Mucosa of rectum (tissue), 2 donors: Measurements from ENCODE around the gene CREBRF.

Experiments used
- H3K27ac ChIP-seq, 2 donors: one replicate each; pipeline ENCODE4 v1.7.0; 2013; ENCODE audit warnings: inconsistent platforms in 2 of 2, low read depth in 2 of 2, low read length in 2 of 2
- H3K27me3 ChIP-seq, 2 donors: one replicate each; pipeline ENCODE4 v1.7.0; 2013; ENCODE audit warnings: low read length in 2 of 2; ENCODE audit not compliant: control insufficient read depth in 2 of 2, insufficient read depth in 2 of 2
- H3K36me3 ChIP-seq, 2 donors: one replicate each; pipeline ENCODE4 v1.7.0; 2013; ENCODE audit warnings: low read length in 2 of 2; ENCODE audit not compliant: control insufficient read depth in 2 of 2, insufficient read depth in 2 of 2
- H3K4me1 ChIP-seq, 2 donors: one replicate each; pipeline ENCODE4 v1.7.0; 2013; ENCODE audit warnings: low read length in 2 of 2, mild to moderate bottlenecking in 1 of 2; ENCODE audit not compliant: control insufficient read depth in 2 of 2, insufficient read depth in 2 of 2
- H3K4me3 ChIP-seq, 2 donors: one replicate each; pipeline ENCODE4 v1.7.0; 2013; ENCODE audit warnings: low read length in 2 of 2
- H3K9ac ChIP-seq, 2 donors: one replicate each; pipeline ENCODE4 v1.7.0; 2013; ENCODE audit warnings: low read length in 2 of 2, low read depth in 1 of 2, mild to moderate bottlenecking in 1 of 2
- H3K9me3 ChIP-seq, 2 donors: one replicate each; pipeline ENCODE4 v1.7.0; 2013; ENCODE audit warnings: low read length in 2 of 2; ENCODE audit not compliant: control insufficient read depth in 2 of 2
- donor health status: healthy.
- donor health status: Normal muscosa, but diverticular disease.

CREBRF gene, protein sequence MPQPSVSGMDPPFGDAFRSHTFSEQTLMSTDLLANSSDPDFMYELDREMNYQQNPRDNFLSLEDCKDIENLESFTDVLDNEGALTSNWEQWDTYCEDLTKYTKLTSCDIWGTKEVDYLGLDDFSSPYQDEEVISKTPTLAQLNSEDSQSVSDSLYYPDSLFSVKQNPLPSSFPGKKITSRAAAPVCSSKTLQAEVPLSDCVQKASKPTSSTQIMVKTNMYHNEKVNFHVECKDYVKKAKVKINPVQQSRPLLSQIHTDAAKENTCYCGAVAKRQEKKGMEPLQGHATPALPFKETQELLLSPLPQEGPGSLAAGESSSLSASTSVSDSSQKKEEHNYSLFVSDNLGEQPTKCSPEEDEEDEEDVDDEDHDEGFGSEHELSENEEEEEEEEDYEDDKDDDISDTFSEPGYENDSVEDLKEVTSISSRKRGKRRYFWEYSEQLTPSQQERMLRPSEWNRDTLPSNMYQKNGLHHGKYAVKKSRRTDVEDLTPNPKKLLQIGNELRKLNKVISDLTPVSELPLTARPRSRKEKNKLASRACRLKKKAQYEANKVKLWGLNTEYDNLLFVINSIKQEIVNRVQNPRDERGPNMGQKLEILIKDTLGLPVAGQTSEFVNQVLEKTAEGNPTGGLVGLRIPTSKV

DNA sequence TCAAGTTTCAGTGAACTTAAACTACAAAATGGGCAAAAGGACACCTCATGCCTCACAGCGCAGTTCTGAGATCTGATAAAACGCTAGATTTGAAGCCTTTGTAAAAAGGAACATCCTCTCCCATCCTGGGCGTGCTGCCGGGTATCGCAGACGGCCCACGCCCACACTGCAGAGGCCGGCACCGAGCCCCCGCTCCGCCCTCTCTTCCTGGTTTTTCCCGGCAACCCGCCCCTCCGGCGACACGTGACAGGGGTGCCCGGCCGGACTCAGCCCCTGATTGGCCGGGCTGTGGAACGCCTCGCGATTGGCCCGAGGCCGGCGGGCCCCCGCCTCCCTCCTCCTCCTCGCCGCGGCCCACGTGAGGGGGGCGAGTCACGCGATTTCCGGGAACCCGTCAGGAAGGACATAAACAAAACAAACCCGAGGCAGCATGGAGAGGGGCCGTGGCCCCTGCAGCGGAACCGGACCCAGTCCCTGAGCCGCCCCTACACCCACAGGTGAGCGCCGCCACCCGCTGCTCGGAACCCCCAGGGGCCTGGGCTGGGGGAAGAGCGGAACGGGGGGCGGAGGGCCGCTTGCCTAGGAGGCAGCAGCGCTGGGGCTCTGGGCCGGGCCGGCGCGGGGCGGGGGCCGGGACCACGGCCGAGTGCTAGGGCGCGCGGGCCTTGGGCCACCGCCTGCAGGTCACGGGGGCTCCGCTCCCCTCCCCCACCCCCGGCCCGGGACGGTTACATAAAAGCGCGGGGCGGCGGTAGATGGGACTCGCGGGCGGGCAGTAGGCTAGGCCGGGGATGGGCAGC lies at the start of gene CREBRF:
TSS of gene CREBRF (plus strand) at position 370 of the 800 bp plus-strand sequence. CDS start 24,424 bp downstream, outside the sequence.
- Histone ChIP-seq H3K9me3 (no peaks in the 10 kb centered on the region), H3K4me3 (peak within 1 kb of the TSS; percentile 93 to 99), H3K9ac (peak within 1 kb of the TSS; percentile 78 to 93), H3K27ac (peak within 1 kb of the TSS; percentile 97 to 98), H3K36me3 (no peaks in the 10 kb centered on the region), H3K4me1 (peaks cover 5 to 15% of the 10 kb centered on the region in 2 donors), H3K27me3 (no peaks in the 10 kb centered on the region)

GRCh38 chr5:173010021-173010420 lies 46.1 kb upstream of the CREBRF start:
- no peaks in the 10 kb centered on the region for H3K36me3 ChIP-seq
- H3K9ac ChIP-seq = no peak overlapping the region
- no peak overlapping the region for H3K27ac ChIP-seq
- H3K27me3 ChIP-seq = no peaks in the 10 kb centered on the region
- H3K4me3 ChIP-seq = no peak overlapping the region
- H3K4me1 ChIP-seq = peaks cover 6 to 8% of the 10 kb centered on the region in 2 donors
- H3K9me3 ChIP-seq = no peaks in the 10 kb centered on the region

GRCh38 chr5:173010547-173011464 lies 45.3 kb upstream of the CREBRF start:
- Histone ChIP-seq H3K27ac (no peak overlapping the region), H3K27me3 (no peaks in the 10 kb centered on the region), H3K4me3 (no peak overlapping the region), H3K9me3 (no peaks in the 10 kb centered on the region), H3K4me1 (peaks cover 6 to 8% of the 10 kb centered on the region in 2 donors), H3K36me3 (no peaks in the 10 kb centered on the region), H3K9ac (no peak overlapping the region)

- peaks cover 6 to 7% of the 10 kb centered on the region in 2 donors for H3K4me1 ChIP-seq
- no peak overlapping the region for H3K27ac ChIP-seq
- no peaks in the 10 kb centered on the region for H3K27me3 ChIP-seq
- no peak overlapping the region for H3K9ac ChIP-seq
- no peaks in the 10 kb centered on the region for H3K36me3 ChIP-seq
- H3K9me3 ChIP-seq = no peaks in the 10 kb centered on the region
- H3K4me3 ChIP-seq = no peak overlapping the region
Observed at GRCh38 chr5:173011566-173011965, 44.6 kb upstream of the CREBRF start.

- Histone ChIP-seq H3K9ac (no peak overlapping the region), H3K36me3 (no peaks in the 10 kb centered on the region), H3K27ac (no peak overlapping the region), H3K27me3 (no peaks in the 10 kb centered on the region), H3K4me3 (no peak overlapping the region), H3K9me3 (no peaks in the 10 kb centered on the region), H3K4me1 (peaks cover 0 to 3% of the 10 kb centered on the region in 2 donors)
Observed at GRCh38 chr5:173012882-173013281, 43.3 kb upstream of the CREBRF start.

- Histone ChIP-seq H3K27ac (no peak overlapping the region), H3K36me3 (no peaks in the 10 kb centered on the region), H3K4me3 (no peak overlapping the region), H3K9me3 (no peaks in the 10 kb centered on the region), H3K4me1 (peaks cover 0 to 3% of the 10 kb centered on the region in 2 donors), H3K9ac (no peak overlapping the region), H3K27me3 (no peaks in the 10 kb centered on the region)
Observed at GRCh38 chr5:173014671-173015070, 41.5 kb upstream of the CREBRF start.

DNA sequence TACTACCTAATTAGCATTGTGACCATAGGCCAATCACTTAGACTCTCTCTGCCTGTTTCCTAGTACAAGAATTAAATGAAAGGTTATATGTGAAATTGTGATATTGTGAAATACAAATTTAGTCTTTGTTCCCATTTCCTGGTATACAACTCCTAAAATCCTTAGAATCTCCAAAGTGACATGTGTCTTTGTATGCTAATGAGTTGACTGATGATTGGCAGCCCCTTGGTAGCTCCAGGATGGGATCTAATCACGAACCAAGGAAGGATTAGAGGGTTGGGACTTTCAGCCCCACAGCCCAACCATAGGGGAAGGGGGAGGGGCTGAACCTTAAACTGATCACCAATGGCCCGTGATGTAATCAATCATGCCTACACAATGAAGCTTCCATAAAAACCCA lies 41.0 kb upstream of the CREBRF start:
- H3K9me3 ChIP-seq = no peaks in the 10 kb centered on the region
- H3K36me3 ChIP-seq = peaks cover 2 to 3% of the 10 kb centered on the region in 2 donors
- H3K27me3 ChIP-seq = no peaks in the 10 kb centered on the region
- peaks cover 0 to 3% of the 10 kb centered on the region in 2 donors for H3K4me1 ChIP-seq
- H3K9ac ChIP-seq = no peak overlapping the region
- no peak overlapping the region for H3K4me3 ChIP-seq
- H3K27ac ChIP-seq = no peak overlapping the region

DNA sequence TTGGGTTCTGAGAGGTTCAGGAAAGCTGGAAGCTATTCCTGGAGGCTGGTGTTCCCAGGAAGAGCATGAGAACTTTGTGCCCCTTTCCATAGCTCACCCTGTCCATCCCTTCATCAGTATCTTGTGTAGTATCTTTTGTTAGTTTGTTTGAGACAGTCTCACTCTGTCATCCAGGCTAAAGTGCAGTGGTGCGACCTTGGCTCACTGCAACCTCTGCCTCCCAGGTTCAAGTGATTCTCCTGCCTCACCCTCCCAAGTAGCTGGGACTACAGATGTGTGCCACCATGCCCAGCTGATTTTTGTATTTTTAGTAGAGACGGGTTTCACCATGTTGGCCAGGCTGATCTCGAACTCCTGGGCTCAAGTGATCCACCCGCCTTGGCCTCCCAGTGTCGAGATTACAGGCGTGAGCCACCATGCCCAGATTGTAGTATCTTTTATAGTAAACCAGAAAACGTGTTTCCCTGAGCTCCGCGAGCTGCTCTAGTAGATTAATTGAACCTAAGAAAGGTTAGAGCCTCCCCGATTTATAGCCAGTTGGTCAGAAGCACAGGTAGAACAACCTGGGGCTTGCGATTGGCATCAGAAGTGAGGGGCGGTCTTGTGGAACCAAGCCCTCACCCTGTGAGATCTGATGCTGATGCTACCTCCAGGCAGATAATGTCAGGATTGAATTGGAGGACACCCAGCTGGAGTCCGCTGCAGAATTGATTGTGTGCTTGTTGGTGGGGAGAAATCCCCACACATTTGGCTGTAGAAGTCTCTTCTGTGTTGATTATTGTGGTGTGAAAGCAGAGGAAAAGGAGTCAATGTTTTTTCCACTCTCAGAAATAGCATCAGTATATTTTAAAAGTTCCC lies 40.3 kb upstream of the CREBRF start:
- H3K4me1 ChIP-seq = no peaks in the 10 kb centered on the region
- H3K27me3 ChIP-seq = no peaks in the 10 kb centered on the region
- H3K36me3 ChIP-seq = peaks cover 8% of the 10 kb centered on the region in 2 donors
- H3K4me3 ChIP-seq = no peak overlapping the region
- no peak overlapping the region for H3K9ac ChIP-seq
- H3K27ac ChIP-seq = peak overlapping the region; percentile 54 to 56
- H3K9me3 ChIP-seq = no peaks in the 10 kb centered on the region

DNA sequence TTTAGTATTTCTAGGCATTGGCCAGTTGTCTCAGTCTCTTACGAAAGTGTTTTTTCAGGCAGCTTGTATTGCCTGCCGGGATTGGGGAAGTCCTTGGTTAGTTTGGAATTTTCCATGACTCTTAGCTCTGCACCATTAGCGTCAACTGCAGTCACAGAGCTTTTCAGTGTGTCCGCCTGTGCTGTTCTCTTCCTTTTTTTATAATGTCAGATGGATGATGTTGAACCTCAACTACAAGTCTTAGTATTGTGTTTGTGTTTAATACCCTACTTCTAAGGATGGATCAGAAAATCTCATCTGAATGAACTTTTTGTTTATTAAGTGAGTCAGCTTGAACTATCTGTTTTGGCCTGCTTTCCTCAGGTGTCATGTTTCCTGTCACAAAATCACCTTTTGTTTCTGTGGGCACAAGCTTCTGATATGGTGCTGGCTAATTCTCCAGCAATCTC lies 39.5 kb upstream of the CREBRF start:
- Histone ChIP-seq H3K36me3 (peaks cover 8 to 13% of the 10 kb centered on the region in 2 donors), H3K4me3 (no peak overlapping the region), H3K9ac (no peak overlapping the region), H3K4me1 (no peaks in the 10 kb centered on the region), H3K27ac (peak overlapping the region; percentile 54 to 56), H3K27me3 (no peaks in the 10 kb centered on the region), H3K9me3 (no peaks in the 10 kb centered on the region)
